ENCODE measurements around the gene CLDN7. TPM values are rescaled to one million over a fixed set of nuclear protein-coding genes. Genes with fewer than 3 reads are reported as not detected.

The CLDN7 gene
- total RNA-seq, 1 donor from 2014 or later: 2.7 TPM

Other genes starting within 250 kb of the CLDN7 start
- 42.9 and 71.4 TPM in 2 replicates for gene RNASEK, start 249.9 kb downstream of the CLDN7 start, total RNA-seq
- gene BCL6B, start 239.4 kb downstream of the CLDN7 start, total RNA-seq: 57.9 and 85.0 TPM in 2 replicates
- gene SLC16A13, start 226.5 kb downstream of the CLDN7 start, total RNA-seq: 1.4 and 2.0 TPM in 2 replicates
- 1.0 and 1.9 TPM in 2 replicates for gene SLC16A11, start 218.4 kb downstream of the CLDN7 start, total RNA-seq
- gene CLEC10A, start 182.2 kb downstream of the CLDN7 start, total RNA-seq: 1.8 and 3.5 TPM in 2 replicates
- gene ASGR2, start 147.7 kb downstream of the CLDN7 start, total RNA-seq: under 0.01 TPM in 1 of 2 replicates, not detected in the other
- 14.8 and 26.2 TPM in 2 replicates for gene ASGR1, start 83.1 kb downstream of the CLDN7 start, total RNA-seq
- 5.3 and 11.4 TPM in 2 replicates for gene DLG4, start 42.6 kb downstream of the CLDN7 start, total RNA-seq
- 219 and 341 TPM in 2 replicates for gene ACADVL, start 42.5 kb downstream of the CLDN7 start, total RNA-seq
- gene DVL2, start 28.0 kb downstream of the CLDN7 start, total RNA-seq: 28.6 and 37.0 TPM in 2 replicates
- gene PHF23, start 23.0 kb downstream of the CLDN7 start, total RNA-seq: 29.7 and 45.6 TPM in 2 replicates
- gene GABARAP, start 20.0 kb downstream of the CLDN7 start, total RNA-seq: 92.6 and 197 TPM in 2 replicates
- 25.9 and 35.5 TPM in 2 replicates for gene CTDNEP1, start 10.7 kb downstream of the CLDN7 start, total RNA-seq
- 31.8 and 34.6 TPM in 2 replicates for gene ELP5, start 10.3 kb downstream of the CLDN7 start, total RNA-seq
- 0.76 and 0.90 TPM in 2 replicates for gene SLC2A4, start 19.2 kb upstream of the CLDN7 start, total RNA-seq
- gene YBX2, start 32.2 kb upstream of the CLDN7 start, total RNA-seq: 0.25 and 0.26 TPM in 2 replicates
- gene EIF5A, start 45.1 kb upstream of the CLDN7 start, total RNA-seq: 540 and 622 TPM in 2 replicates
- gene GPS2, start 52.9 kb upstream of the CLDN7 start, total RNA-seq: 19.1 and 28.3 TPM in 2 replicates
- 9.1 and 15.0 TPM in 2 replicates for gene NEURL4, start 66.9 kb upstream of the CLDN7 start, total RNA-seq
- gene ACAP1, start 74.1 kb upstream of the CLDN7 start, total RNA-seq: 0.26 and 1.0 TPM in 2 replicates
- gene KCTD11, start 89.7 kb upstream of the CLDN7 start, total RNA-seq: 2.3 and 3.4 TPM in 2 replicates
- not detected in 2 replicates for gene TMEM95, start 92.7 kb upstream of the CLDN7 start, total RNA-seq
- gene TNK1, start 118.6 kb upstream of the CLDN7 start, total RNA-seq: 2.1 and 2.3 TPM in 2 replicates
- gene PLSCR3, start 132.0 kb upstream of the CLDN7 start, total RNA-seq: 13.5 and 34.0 TPM in 2 replicates
- 127 and 212 TPM in 2 replicates for gene TMEM256, start 141.6 kb upstream of the CLDN7 start, total RNA-seq
- gene NLGN2, start 145.4 kb upstream of the CLDN7 start, total RNA-seq: 1.4 and 3.0 TPM in 2 replicates
- not detected in 2 replicates for gene SPEM1, start 157.8 kb upstream of the CLDN7 start, total RNA-seq
- not detected in 2 replicates for gene SPEM2, start 163.1 kb upstream of the CLDN7 start, total RNA-seq
- gene SPEM3, start 166.4 kb upstream of the CLDN7 start, total RNA-seq: not detected in 2 replicates
- gene TMEM102, start 173.0 kb upstream of the CLDN7 start, total RNA-seq: 6.8 and 10.1 TPM in 2 replicates
- gene FGF11, start 177.0 kb upstream of the CLDN7 start, total RNA-seq: 0.13 and 0.38 TPM in 2 replicates
- gene CHRNB1, start 182.6 kb upstream of the CLDN7 start, total RNA-seq: 7.2 and 10.0 TPM in 2 replicates
- gene ZBTB4, start 217.2 kb upstream of the CLDN7 start, total RNA-seq: 6.7 and 11.3 TPM in 2 replicates
- gene SLC35G6, start 219.0 kb upstream of the CLDN7 start, total RNA-seq: not detected in 2 replicates
- gene POLR2A, start 221.9 kb upstream of the CLDN7 start, total RNA-seq: 56.5 and 87.0 TPM in 2 replicates

Data from dermis microvascular lymphatic vessel endothelial cell (primary cell).